SK-N-SH treated with all-trans-retinoic acid at 6 μM for 48 hours (cell line): ENCODE results near the gene KLF12.

Source experiments
- ATAC-seq: fragments of 200-7000 bp; cut with Tn5 transposase; 3 replicates; pipeline ENCODE4 v1.9.1; 2020; ENCODE audit warnings: mild to moderate bottlenecking, moderate library complexity
- ARNTL ChIP-seq: fragments of 450-650 bp; formaldehyde crosslinking; IDR thresholded peaks from 2 replicates; pipeline ENCODE4 v1.5.0; 2020; ENCODE audit warnings: low read depth, mild to moderate bottlenecking, moderate library complexity, borderline replicate concordance
- CSDC2 ChIP-seq: fragments of 250-450 bp; sonication (Bioruptor Pico); IDR thresholded peaks from 2 replicates; pipeline ENCODE4 v1.5.0; 2020; ENCODE audit warnings: mild to moderate bottlenecking, moderate library complexity
- CSRNP3 ChIP-seq: fragments of 250-450 bp; sonication (Bioruptor Pico); IDR thresholded peaks from 2 replicates; pipeline ENCODE4 v1.5.1; 2021; ENCODE audit warnings: mild to moderate bottlenecking, moderate library complexity
- GLIS3 ChIP-seq: fragments of 250-450 bp; sonication (Bioruptor Pico); IDR thresholded peaks from 2 replicates; pipeline ENCODE4 v1.5.0; 2020; ENCODE audit warnings: mild to moderate bottlenecking, moderate library complexity
- ISL1 ChIP-seq: fragments of 250-450 bp; sonication (Bioruptor Pico); IDR thresholded peaks from 2 replicates; pipeline ENCODE4 v2.1.2; 2022; ENCODE audit warnings: mild to moderate bottlenecking, moderate library complexity
- OSR1 ChIP-seq: fragments of 250-450 bp; sonication (Bioruptor Pico); IDR thresholded peaks from 2 replicates; pipeline ENCODE4 v1.8.0; 2022; ENCODE audit warnings: moderate library complexity, mild to moderate bottlenecking, inconsistent platforms
- PPARA ChIP-seq: fragments of 250-450 bp; sonication (Bioruptor Pico); IDR thresholded peaks from 2 replicates; pipeline ENCODE4 v1.5.0; 2020; ENCODE audit warnings: mild to moderate bottlenecking, borderline replicate concordance
- RARB ChIP-seq: fragments of 250-450 bp; sonication (Bioruptor Pico); IDR thresholded peaks from 2 replicates; pipeline ENCODE4 v1.8.0; 2021; ENCODE audit warnings: mild to moderate bottlenecking, moderate library complexity
- SNAI2 ChIP-seq: fragments of 250-450 bp; sonication (Bioruptor Pico); IDR thresholded peaks from 2 replicates; pipeline ENCODE4 v1.5.0; 2020; ENCODE audit warnings: mild to moderate bottlenecking, moderate library complexity
- TCF4 ChIP-seq: fragments of 250-450 bp; sonication (Bioruptor Pico); IDR thresholded peaks from 2 replicates; pipeline ENCODE4 v1.8.0; 2021; ENCODE audit warnings: mild to moderate bottlenecking, moderate library complexity, borderline replicate concordance
- TOX ChIP-seq: fragments of 250-450 bp; sonication (Bioruptor Pico); IDR thresholded peaks from 2 replicates; pipeline ENCODE4 v1.8.0; 2021; ENCODE audit warnings: mild to moderate bottlenecking, moderate library complexity, borderline replicate concordance
- ZFP3 ChIP-seq: fragments of 250-450 bp; sonication (Bioruptor Pico); IDR thresholded peaks from 2 replicates; pipeline ENCODE4 v1.5.0; 2020; ENCODE audit warnings: mild to moderate bottlenecking, moderate library complexity
- ZFP30 ChIP-seq: fragments of 450-650 bp; formaldehyde crosslinking; IDR thresholded peaks from 2 replicates; pipeline ENCODE4 v1.5.0; 2022; ENCODE audit warnings: mild to moderate bottlenecking, moderate library complexity
- ZNF70 ChIP-seq: fragments of 450-650 bp; formaldehyde crosslinking; IDR thresholded peaks from 2 replicates; pipeline ENCODE4 v1.5.0; 2020; ENCODE audit warnings: mild to moderate bottlenecking, moderate library complexity
- ZNF8 ChIP-seq: fragments of 450-650 bp; formaldehyde crosslinking; IDR thresholded peaks from 2 replicates; pipeline ENCODE4 v1.5.0; 2020; ENCODE audit warnings: mild to moderate bottlenecking, moderate library complexity
- TF ChIP-seq, protein P1 (sequence below): fragments of 250-450 bp; sonication (Bioruptor Pico); IDR thresholded peaks from 2 replicates; pipeline ENCODE4 v1.8.0; 2021; ENCODE audit warnings: low read depth, mild to moderate bottlenecking, moderate library complexity, borderline replicate concordance
- TF ChIP-seq, protein P2 (sequence below): fragments of 250-450 bp; sonication (Bioruptor Pico); IDR thresholded peaks from 2 replicates; pipeline ENCODE4 v1.8.0; 2020; ENCODE audit warnings: mild to moderate bottlenecking, moderate library complexity, borderline replicate concordance
- TF ChIP-seq, protein P3 (sequence below): fragments of 250-450 bp; sonication (Bioruptor Pico); IDR thresholded peaks from 2 replicates; pipeline ENCODE4 v1.5.1; 2020; ENCODE audit warnings: low read depth, mild to moderate bottlenecking, moderate library complexity
- TF ChIP-seq, protein P4 (sequence below): fragments of 250-450 bp; sonication (Bioruptor Pico); IDR thresholded peaks from 2 replicates; pipeline ENCODE4 v1.5.0; 2020; ENCODE audit warnings: mild to moderate bottlenecking, moderate library complexity

The KLF12 gene

GRCh38 chr13:74098077-74098476 is 36.1 kb downstream of the KLF12 start (continued):
- TF ChIP-seq, protein P1, sequence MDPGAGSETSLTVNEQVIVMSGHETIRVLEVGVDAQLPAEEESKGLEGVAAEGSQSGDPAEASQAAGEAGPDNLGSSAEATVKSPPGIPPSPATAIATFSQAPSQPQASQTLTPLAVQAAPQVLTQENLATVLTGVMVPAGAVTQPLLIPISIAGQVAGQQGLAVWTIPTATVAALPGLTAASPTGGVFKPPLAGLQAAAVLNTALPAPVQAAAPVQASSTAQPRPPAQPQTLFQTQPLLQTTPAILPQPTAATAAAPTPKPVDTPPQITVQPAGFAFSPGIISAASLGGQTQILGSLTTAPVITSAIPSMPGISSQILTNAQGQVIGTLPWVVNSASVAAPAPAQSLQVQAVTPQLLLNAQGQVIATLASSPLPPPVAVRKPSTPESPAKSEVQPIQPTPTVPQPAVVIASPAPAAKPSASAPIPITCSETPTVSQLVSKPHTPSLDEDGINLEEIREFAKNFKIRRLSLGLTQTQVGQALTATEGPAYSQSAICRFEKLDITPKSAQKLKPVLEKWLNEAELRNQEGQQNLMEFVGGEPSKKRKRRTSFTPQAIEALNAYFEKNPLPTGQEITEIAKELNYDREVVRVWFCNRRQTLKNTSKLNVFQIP = no peak

DNA sequence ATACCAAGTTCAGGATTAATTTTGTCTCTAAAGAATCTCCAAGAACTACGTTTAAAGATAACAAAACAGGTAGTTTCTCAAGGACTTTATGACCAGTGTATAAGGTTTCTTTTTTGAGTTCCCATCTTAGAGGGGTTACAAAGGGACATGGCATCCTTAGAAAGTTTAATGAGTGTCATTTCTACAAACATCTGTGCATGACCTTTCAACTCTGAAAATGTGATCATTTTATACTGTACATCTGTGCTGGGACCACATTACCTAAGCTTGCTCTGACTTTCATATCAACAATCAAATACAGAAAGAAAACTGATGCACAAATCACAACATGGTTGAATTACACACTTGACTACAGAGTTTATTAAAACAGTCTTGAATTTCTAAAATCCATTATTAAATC is 37.1 kb downstream of the KLF12 start:
- no peak for ATAC-seq
- TF ChIP-seq OSR1 (CRISPR knock-in tag) = no peak
- TF ChIP-seq ISL1 (CRISPR knock-in tag) = no peak
- TF ChIP-seq ZNF8 (CRISPR knock-in tag) = no peak
- no peak for TF ChIP-seq TCF4 (CRISPR knock-in tag)
- no peak for TF ChIP-seq ZNF70 (CRISPR knock-in tag)
- no peak for TF ChIP-seq PPARA (CRISPR knock-in tag)
- TF ChIP-seq, protein P2, sequence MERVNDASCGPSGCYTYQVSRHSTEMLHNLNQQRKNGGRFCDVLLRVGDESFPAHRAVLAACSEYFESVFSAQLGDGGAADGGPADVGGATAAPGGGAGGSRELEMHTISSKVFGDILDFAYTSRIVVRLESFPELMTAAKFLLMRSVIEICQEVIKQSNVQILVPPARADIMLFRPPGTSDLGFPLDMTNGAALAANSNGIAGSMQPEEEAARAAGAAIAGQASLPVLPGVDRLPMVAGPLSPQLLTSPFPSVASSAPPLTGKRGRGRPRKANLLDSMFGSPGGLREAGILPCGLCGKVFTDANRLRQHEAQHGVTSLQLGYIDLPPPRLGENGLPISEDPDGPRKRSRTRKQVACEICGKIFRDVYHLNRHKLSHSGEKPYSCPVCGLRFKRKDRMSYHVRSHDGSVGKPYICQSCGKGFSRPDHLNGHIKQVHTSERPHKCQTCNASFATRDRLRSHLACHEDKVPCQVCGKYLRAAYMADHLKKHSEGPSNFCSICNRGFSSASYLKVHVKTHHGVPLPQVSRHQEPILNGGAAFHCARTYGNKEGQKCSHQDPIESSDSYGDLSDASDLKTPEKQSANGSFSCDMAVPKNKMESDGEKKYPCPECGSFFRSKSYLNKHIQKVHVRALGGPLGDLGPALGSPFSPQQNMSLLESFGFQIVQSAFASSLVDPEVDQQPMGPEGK = no peak
- TF ChIP-seq, all 23 proteins: peak for 0

DNA sequence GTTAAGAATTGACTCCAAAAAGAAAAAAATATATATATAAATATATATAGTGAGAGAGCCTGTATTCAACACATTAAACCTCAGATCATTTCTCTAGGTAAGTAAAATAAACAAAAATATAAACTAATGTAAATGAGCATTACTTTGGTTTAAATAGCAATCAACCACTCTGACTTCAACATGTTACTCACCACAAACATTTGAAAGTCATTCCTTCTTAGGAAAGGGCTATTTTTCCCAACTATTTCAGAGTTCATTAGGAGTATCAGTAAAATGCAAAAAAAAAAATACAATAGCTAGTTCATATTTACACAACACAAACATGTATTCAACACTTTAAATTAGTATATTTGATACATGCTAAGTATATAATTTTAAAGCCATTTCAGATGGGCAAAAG is 40.5 kb downstream of the KLF12 start:
- TF ChIP-seq, protein P3, sequence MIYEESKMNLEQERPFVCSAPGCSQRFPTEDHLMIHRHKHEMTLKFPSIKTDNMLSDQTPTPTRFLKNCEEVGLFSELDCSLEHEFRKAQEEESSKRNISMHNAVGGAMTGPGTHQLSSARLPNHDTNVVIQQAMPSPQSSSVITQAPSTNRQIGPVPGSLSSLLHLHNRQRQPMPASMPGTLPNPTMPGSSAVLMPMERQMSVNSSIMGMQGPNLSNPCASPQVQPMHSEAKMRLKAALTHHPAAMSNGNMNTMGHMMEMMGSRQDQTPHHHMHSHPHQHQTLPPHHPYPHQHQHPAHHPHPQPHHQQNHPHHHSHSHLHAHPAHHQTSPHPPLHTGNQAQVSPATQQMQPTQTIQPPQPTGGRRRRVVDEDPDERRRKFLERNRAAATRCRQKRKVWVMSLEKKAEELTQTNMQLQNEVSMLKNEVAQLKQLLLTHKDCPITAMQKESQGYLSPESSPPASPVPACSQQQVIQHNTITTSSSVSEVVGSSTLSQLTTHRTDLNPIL = no peak
- TF ChIP-seq ARNTL (CRISPR knock-in tag) (no peak), CSRNP3 (CRISPR knock-in tag) (no peak), OSR1 (CRISPR knock-in tag) (no peak), GLIS3 (CRISPR knock-in tag) (no peak)
- no peak for ATAC-seq

DNA sequence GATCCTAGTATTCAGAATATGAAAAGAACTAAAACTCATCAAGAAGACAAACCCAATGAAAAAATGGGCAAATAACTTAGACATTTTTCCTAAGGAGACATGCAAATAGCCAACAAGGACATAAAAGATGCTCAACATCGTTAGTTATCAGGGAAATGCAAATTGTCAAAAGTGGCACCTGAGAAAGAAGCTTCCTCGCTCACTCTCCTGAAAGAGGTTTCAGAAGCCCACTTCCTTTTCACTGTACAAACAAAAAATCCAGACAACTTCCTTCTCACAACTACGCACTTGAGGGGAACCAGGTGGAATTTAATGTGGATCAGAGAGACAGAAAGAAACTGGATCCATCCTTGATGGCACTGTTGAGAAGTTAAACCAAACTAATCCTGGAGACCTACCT is 41.5 kb downstream of the KLF12 start:
- ATAC-seq = no peak

GRCh38 chr13:74090869-74091605 is 43.2 kb downstream of the KLF12 start:
- TF ChIP-seq ZNF70 (CRISPR knock-in tag) (no peak), TOX (CRISPR knock-in tag) (no peak), CSRNP3 (CRISPR knock-in tag) (no peak), SNAI2 (no peak), RARB (CRISPR knock-in tag) (no peak), ZFP30 (CRISPR knock-in tag) (no peak)
- ATAC-seq = no peak

More for the DNA sequence above, 41.5 kb downstream of the KLF12 start:
- no peak for TF ChIP-seq ZFP3 (CRISPR knock-in tag)
- TF ChIP-seq CSDC2 (CRISPR knock-in tag) = no peak
- TF ChIP-seq TCF4 (CRISPR knock-in tag) = no peak
- no peak for TF ChIP-seq ZFP30 (CRISPR knock-in tag)
- no peak for TF ChIP-seq ISL1 (CRISPR knock-in tag)
- TF ChIP-seq, protein P4, sequence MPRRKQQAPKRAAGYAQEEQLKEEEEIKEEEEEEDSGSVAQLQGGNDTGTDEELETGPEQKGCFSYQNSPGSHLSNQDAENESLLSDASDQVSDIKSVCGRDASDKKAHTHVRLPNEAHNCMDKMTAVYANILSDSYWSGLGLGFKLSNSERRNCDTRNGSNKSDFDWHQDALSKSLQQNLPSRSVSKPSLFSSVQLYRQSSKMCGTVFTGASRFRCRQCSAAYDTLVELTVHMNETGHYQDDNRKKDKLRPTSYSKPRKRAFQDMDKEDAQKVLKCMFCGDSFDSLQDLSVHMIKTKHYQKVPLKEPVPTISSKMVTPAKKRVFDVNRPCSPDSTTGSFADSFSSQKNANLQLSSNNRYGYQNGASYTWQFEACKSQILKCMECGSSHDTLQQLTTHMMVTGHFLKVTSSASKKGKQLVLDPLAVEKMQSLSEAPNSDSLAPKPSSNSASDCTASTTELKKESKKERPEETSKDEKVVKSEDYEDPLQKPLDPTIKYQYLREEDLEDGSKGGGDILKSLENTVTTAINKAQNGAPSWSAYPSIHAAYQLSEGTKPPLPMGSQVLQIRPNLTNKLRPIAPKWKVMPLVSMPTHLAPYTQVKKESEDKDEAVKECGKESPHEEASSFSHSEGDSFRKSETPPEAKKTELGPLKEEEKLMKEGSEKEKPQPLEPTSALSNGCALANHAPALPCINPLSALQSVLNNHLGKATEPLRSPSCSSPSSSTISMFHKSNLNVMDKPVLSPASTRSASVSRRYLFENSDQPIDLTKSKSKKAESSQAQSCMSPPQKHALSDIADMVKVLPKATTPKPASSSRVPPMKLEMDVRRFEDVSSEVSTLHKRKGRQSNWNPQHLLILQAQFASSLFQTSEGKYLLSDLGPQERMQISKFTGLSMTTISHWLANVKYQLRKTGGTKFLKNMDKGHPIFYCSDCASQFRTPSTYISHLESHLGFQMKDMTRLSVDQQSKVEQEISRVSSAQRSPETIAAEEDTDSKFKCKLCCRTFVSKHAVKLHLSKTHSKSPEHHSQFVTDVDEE (CRISPR knock-in tag) = no peak
